Measurements from ENCODE around the gene BAHCC1.

BAHCC1 gene

GRCh38 chr17:81427173-81428120 lies 32.2 kb downstream of the BAHCC1 start:
- H3K9ac ChIP-seq (ENCODE audit: low read depth, low read length, poor library complexity, severe bottlenecking): peak overlapping the region; percentile 56
- TF ChIP-seq, protein P1, sequence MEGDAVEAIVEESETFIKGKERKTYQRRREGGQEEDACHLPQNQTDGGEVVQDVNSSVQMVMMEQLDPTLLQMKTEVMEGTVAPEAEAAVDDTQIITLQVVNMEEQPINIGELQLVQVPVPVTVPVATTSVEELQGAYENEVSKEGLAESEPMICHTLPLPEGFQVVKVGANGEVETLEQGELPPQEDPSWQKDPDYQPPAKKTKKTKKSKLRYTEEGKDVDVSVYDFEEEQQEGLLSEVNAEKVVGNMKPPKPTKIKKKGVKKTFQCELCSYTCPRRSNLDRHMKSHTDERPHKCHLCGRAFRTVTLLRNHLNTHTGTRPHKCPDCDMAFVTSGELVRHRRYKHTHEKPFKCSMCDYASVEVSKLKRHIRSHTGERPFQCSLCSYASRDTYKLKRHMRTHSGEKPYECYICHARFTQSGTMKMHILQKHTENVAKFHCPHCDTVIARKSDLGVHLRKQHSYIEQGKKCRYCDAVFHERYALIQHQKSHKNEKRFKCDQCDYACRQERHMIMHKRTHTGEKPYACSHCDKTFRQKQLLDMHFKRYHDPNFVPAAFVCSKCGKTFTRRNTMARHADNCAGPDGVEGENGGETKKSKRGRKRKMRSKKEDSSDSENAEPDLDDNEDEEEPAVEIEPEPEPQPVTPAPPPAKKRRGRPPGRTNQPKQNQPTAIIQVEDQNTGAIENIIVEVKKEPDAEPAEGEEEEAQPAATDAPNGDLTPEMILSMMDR (conservative IDR thresholded peaks at IDR 0.05; ENCODE audit: low read length): no peak
- no peak for TF ChIP-seq EZH2phosphoT487 (IDR thresholded peaks at IDR 0.05; ENCODE audit: borderline replicate concordance)
- no peaks in the 10 kb centered on the region for H3K9me3 ChIP-seq (ENCODE audit: insufficient read depth, low read depth, low read length)
- H2AFZ ChIP-seq (ENCODE audit: low read length): no peak overlapping the region
- no peaks in the 10 kb centered on the region for H3K9me2 ChIP-seq (replicated peaks; ENCODE audit: low read depth, low read length)
- H4K20me1 ChIP-seq (ENCODE audit: insufficient read depth, low read length, poor library complexity, severe bottlenecking): peaks cover 33% of the 10 kb centered on the region
- H3K4me3 ChIP-seq (ENCODE audit: low read length, poor library complexity, severe bottlenecking): no peak overlapping the region
- peaks cover 22% of the 10 kb centered on the region for H3K4me1 ChIP-seq (ENCODE audit: insufficient read depth, low read length, poor library complexity, severe bottlenecking)
- H3F3A ChIP-seq (ENCODE audit: low read depth): peaks cover 12% of the 10 kb centered on the region
- H3K79me2 ChIP-seq (ENCODE audit: insufficient read depth, low read length): peaks cover 88% of the 10 kb centered on the region
- no peaks in the 10 kb centered on the region for H3K27me3 ChIP-seq (ENCODE audit: insufficient read depth, low read length, poor library complexity, severe bottlenecking)
- peaks cover 8% of the 10 kb centered on the region; the same call in 1 of the 2 replicates for H3K36me3 ChIP-seq (ENCODE audit: insufficient read depth, low read length)
- peak overlapping the region; percentile 20 for H3K4me2 ChIP-seq (ENCODE audit: low read depth, low read length, poor library complexity, severe bottlenecking)

- peaks cover 12% of the 10 kb centered on the region for H3F3A ChIP-seq (ENCODE audit: low read depth)
- H3K9me3 ChIP-seq (ENCODE audit: insufficient read depth, low read depth, low read length): no peaks in the 10 kb centered on the region
- H3K9ac ChIP-seq (ENCODE audit: low read depth, low read length, poor library complexity, severe bottlenecking): peak overlapping the region; percentile 56
- TF ChIP-seq, protein P1 (conservative IDR thresholded peaks at IDR 0.05; ENCODE audit: low read length): no peak
- TF ChIP-seq EZH2phosphoT487 (IDR thresholded peaks at IDR 0.05; ENCODE audit: borderline replicate concordance): no peak
- peaks cover 84% of the 10 kb centered on the region for H3K79me2 ChIP-seq (ENCODE audit: insufficient read depth, low read length)
- no peaks in the 10 kb centered on the region for H3K27me3 ChIP-seq (ENCODE audit: insufficient read depth, low read length, poor library complexity, severe bottlenecking)
- no peak overlapping the region for H2AFZ ChIP-seq (ENCODE audit: low read length)
- H3K4me3 ChIP-seq (ENCODE audit: low read length, poor library complexity, severe bottlenecking): no peak overlapping the region
- H3K4me1 ChIP-seq (ENCODE audit: insufficient read depth, low read length, poor library complexity, severe bottlenecking): peaks cover 22% of the 10 kb centered on the region
- H3K9me2 ChIP-seq (replicated peaks; ENCODE audit: low read depth, low read length): no peaks in the 10 kb centered on the region
- peak overlapping the region; percentile 20 for H3K4me2 ChIP-seq (ENCODE audit: low read depth, low read length, poor library complexity, severe bottlenecking)
- peaks cover 8% of the 10 kb centered on the region; the same call in 1 of the 2 replicates for H3K36me3 ChIP-seq (ENCODE audit: insufficient read depth, low read length)
- peaks cover 27% of the 10 kb centered on the region for H4K20me1 ChIP-seq (ENCODE audit: insufficient read depth, low read length, poor library complexity, severe bottlenecking)
These were observed 32.9 kb downstream of the BAHCC1 start for GRCh38 chr17:81428121-81428515.

- peak overlapping the region; percentile 20 for H3K4me2 ChIP-seq (ENCODE audit: low read depth, low read length, poor library complexity, severe bottlenecking)
- no peaks in the 10 kb centered on the region for H3K9me2 ChIP-seq (replicated peaks; ENCODE audit: low read depth, low read length)
- H3F3A ChIP-seq (ENCODE audit: low read depth): peaks cover 12% of the 10 kb centered on the region
- H3K4me3 ChIP-seq (ENCODE audit: low read length, poor library complexity, severe bottlenecking): no peak overlapping the region
- H3K9me3 ChIP-seq (ENCODE audit: insufficient read depth, low read depth, low read length): no peaks in the 10 kb centered on the region
- no peaks in the 10 kb centered on the region for H3K27me3 ChIP-seq (ENCODE audit: insufficient read depth, low read length, poor library complexity, severe bottlenecking)
- peaks cover 22% of the 10 kb centered on the region for H3K4me1 ChIP-seq (ENCODE audit: insufficient read depth, low read length, poor library complexity, severe bottlenecking)
- H3K9ac ChIP-seq (ENCODE audit: low read depth, low read length, poor library complexity, severe bottlenecking): peak overlapping the region; percentile 71
- peaks cover 24% of the 10 kb centered on the region for H4K20me1 ChIP-seq (ENCODE audit: insufficient read depth, low read length, poor library complexity, severe bottlenecking)
- peaks cover 8% of the 10 kb centered on the region; the same call in 1 of the 2 replicates for H3K36me3 ChIP-seq (ENCODE audit: insufficient read depth, low read length)
- H2AFZ ChIP-seq (ENCODE audit: low read length): no peak overlapping the region
- H3K79me2 ChIP-seq (ENCODE audit: insufficient read depth, low read length): peaks cover 84% of the 10 kb centered on the region
- TF ChIP-seq EZH2phosphoT487 (IDR thresholded peaks at IDR 0.05; ENCODE audit: borderline replicate concordance): no peak
- TF ChIP-seq, protein P1 (conservative IDR thresholded peaks at IDR 0.05; ENCODE audit: low read length): no peak
These were observed 33.3 kb downstream of the BAHCC1 start for GRCh38 chr17:81428516-81428915.
